CD14-positive monocyte (primary cell): ENCODE results near the gene IL7R. TPM values are rescaled to one million over a fixed set of nuclear protein-coding genes. Genes with fewer than 3 reads are reported as not detected.
A peak's percentile ranks its signal among the peaks of the same experiment; 100 is the strongest.

Experiments
- DNase-seq, 3 donors: peaks; one replicate each; pipeline ENCODE4 v3.0.0-alpha.2; 2011 to 2022
- H2AFZ ChIP-seq: 2 replicates; pipeline ENCODE4 v1.6.0; 2012; ENCODE audit warnings: mild to moderate bottlenecking, low read depth, low read length, inconsistent platforms; ENCODE audit not compliant: insufficient read depth, poor library complexity, severe bottlenecking
- H3K27ac ChIP-seq, 2 donors: 1 replicate in 1 of 2; 2 replicates in 1 of 2; pipeline ENCODE4 v1.5.1; 2012 to 2013; ENCODE audit warnings: low read length in 2 of 2, control low read depth in 1 of 2, inconsistent platforms in 1 of 2, low read depth in 1 of 2, mild to moderate bottlenecking in 1 of 2
- H3K27me3 ChIP-seq, 2 donors: one replicate each; pipeline versions ENCODE4 v1.6.0 to v1.6.1; 2011 to 2013; ENCODE audit warnings: low read length in 2 of 2; ENCODE audit not compliant: control insufficient read depth in 2 of 2, insufficient read depth in 2 of 2
- H3K36me3 ChIP-seq, 2 donors: replicated peaks in 1 of 2; 1 replicate in 1 of 2; 2 replicates in 1 of 2; pipeline versions ENCODE4 v1.5.1 to v1.6.1; 2012 to 2013; ENCODE audit warnings: low read length in 2 of 2, control low read depth in 1 of 2, inconsistent platforms in 1 of 2, mild to moderate bottlenecking in 1 of 2; ENCODE audit not compliant: insufficient read depth in 2 of 2, control insufficient read depth in 1 of 2
- H3K4me1 ChIP-seq, 2 donors: 1 replicate in 1 of 2; 2 replicates in 1 of 2; pipeline versions ENCODE4 v1.5.1 to v1.6.1; 2012 to 2013; ENCODE audit warnings: low read length in 2 of 2, control low read depth in 1 of 2, inconsistent platforms in 1 of 2, mild to moderate bottlenecking in 1 of 2, moderate library complexity in 1 of 2; ENCODE audit not compliant: insufficient read depth in 2 of 2, control insufficient read depth in 1 of 2
- H3K4me2 ChIP-seq: replicated peaks from 2 replicates; pipeline ENCODE3; 2012; ENCODE audit warnings: low read length, moderate library complexity, mild to moderate bottlenecking; ENCODE audit not compliant: poor library complexity, severe bottlenecking; ENCODE audit errors: extremely low read depth
- H3K4me3 ChIP-seq, 3 experiments: fragments of 200-600 bp in 1 of 3; sonication (generic) in 1 of 3; replicated peaks in 1 of 3; 1 replicate in 2 of 3; 2 replicates in 1 of 3; pipeline ENCODE4 v1.5.1; 2011 to 2013; ENCODE audit warnings: low read length in 3 of 3, mild to moderate bottlenecking in 3 of 3, control low read depth in 2 of 3, low read depth in 2 of 3, inconsistent platforms in 1 of 3, moderate library complexity in 1 of 3
- H3K79me2 ChIP-seq: 2 replicates; pipeline ENCODE4 v1.6.0; 2012; ENCODE audit warnings: mild to moderate bottlenecking, control low read depth, inconsistent platforms, low read length, moderate library complexity; ENCODE audit not compliant: insufficient read depth
- H3K9ac ChIP-seq: 2 replicates; pipeline ENCODE4 v1.6.0; 2017; ENCODE audit warnings: low read length, mild to moderate bottlenecking; ENCODE audit not compliant: insufficient read depth, poor library complexity, severe bottlenecking
- H3K9me3 ChIP-seq, 2 donors: replicated peaks in 1 of 2; 1 replicate in 1 of 2; 2 replicates in 1 of 2; pipeline versions ENCODE4 v1.5.1 to v1.6.1; 2012 to 2013; ENCODE audit warnings: low read length in 2 of 2, control low read depth in 1 of 2; ENCODE audit not compliant: control insufficient read depth in 1 of 2, insufficient read depth in 1 of 2
- H4K20me1 ChIP-seq: 2 replicates; pipeline ENCODE4 v1.6.0; 2012; ENCODE audit warnings: mild to moderate bottlenecking, low read length, control low read depth, moderate library complexity; ENCODE audit not compliant: insufficient read depth
- H3K27ac Mint-ChIP-seq, 7 donors: one replicate each; pipeline ENCODE4 v1.8.0; 2020; ENCODE audit warnings: mild to moderate bottlenecking in 7 of 7, mixed read lengths in 7 of 7, moderate library complexity in 6 of 7, inconsistent platforms in 2 of 7
- H3K27me3 Mint-ChIP-seq, 3 donors: one replicate each; pipeline ENCODE4 v1.8.0; 2021 to 2022; ENCODE audit warnings: low read depth in 3 of 3, mild to moderate bottlenecking in 3 of 3, mixed read lengths in 3 of 3, moderate library complexity in 3 of 3, inconsistent platforms in 1 of 3
- H3K36me3 Mint-ChIP-seq, 2 donors: one replicate each; pipeline ENCODE4 v1.8.0; 2020; ENCODE audit warnings: mixed read lengths in 2 of 2, inconsistent platforms in 1 of 2, mild to moderate bottlenecking in 1 of 2
- H3K4me1 Mint-ChIP-seq: one replicate; pipeline ENCODE4 v1.8.0; 2020; ENCODE audit warnings: mild to moderate bottlenecking, mixed read lengths
- H3K4me3 Mint-ChIP-seq, 2 donors: one replicate each; pipeline ENCODE4 v1.8.0; 2020; ENCODE audit warnings: mild to moderate bottlenecking in 2 of 2, mixed read lengths in 2 of 2, moderate library complexity in 1 of 2
- H3K9me3 Mint-ChIP-seq, 7 donors: one replicate each; pipeline ENCODE4 v1.8.0; 2020 to 2022; ENCODE audit warnings: mixed read lengths in 7 of 7, mild to moderate bottlenecking in 6 of 7, moderate library complexity in 6 of 7, inconsistent platforms in 2 of 7
- WGBS: methylation state at CpG from one replicate; pipeline ENCODE4 v1.1.5; 2013; ENCODE audit warnings: missing lambda C conversion rate; ENCODE audit not compliant: insufficient coverage; 5-methylcytosine and 5-hydroxymethylcytosine counted together
- intact Hi-C, 2 donors: fragments of 100-400 bp; cut with micrococcal nuclease; formaldehyde crosslinking; loops; one replicate each; pipeline versions ENCODE4 v1.15.0 to v1.15.1; 2023
- polyA plus RNA-seq, 3 donors: library from polyadenylated mRNA; depleted of rRNA in 1 of 3; unstranded in 2 of 3; stranded (reverse) in 1 of 3; fragments of 300-500 nt in 2 of 3; fragments of >200 nt in 1 of 3; fragmentation: Illumina TruSeq in 2 of 3; gene quantifications; 1 replicate in 2 of 3; 2 replicates in 1 of 3; pipeline ENCODE4 v1.2.3, GENCODE V29; 2012 to 2021
- TF ChIP-seq, protein P1 (sequence below): fragments of 200-600 bp; IDR thresholded peaks from one replicate; pipeline ENCODE4 v1.8.0; 2022; ENCODE audit warnings: antibody characterized with exemption, mild to moderate bottlenecking

IL7R gene
- polyA plus RNA-seq, 3 donors: 0.12 to 1.9 (median 1.1) TPM

DNA sequence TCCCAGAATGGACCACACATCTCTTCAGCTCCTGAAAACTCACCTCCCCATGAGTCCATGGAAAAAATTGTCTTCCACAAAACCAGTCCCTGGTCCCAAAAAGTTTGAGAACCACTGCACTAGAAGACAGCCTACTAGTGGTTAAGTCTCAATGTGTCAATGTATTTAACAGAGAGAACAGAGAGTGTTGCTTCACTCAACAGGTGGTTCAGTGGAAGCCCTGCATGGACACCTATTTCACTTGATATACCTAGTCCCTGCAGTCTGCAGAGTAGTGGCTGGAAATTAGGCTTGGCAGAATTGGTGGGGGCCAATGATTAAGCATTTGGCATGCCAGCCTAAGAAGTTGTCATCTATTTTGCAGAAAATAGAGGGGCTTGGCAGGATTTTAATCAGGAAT, 23.0 kb downstream of the IL7R start:
- H3K9me3 Mint-ChIP-seq: peaks cover 0 to 10% (median 2%) of the 10 kb centered on the region in 7 donors
- H3K9me3 ChIP-seq: no peaks in the 10 kb centered on the region
- peaks cover 37% of the 10 kb centered on the region for H3K4me1 Mint-ChIP-seq
- no peaks in the 10 kb centered on the region for H3K36me3 ChIP-seq
- TF ChIP-seq, protein P1, sequence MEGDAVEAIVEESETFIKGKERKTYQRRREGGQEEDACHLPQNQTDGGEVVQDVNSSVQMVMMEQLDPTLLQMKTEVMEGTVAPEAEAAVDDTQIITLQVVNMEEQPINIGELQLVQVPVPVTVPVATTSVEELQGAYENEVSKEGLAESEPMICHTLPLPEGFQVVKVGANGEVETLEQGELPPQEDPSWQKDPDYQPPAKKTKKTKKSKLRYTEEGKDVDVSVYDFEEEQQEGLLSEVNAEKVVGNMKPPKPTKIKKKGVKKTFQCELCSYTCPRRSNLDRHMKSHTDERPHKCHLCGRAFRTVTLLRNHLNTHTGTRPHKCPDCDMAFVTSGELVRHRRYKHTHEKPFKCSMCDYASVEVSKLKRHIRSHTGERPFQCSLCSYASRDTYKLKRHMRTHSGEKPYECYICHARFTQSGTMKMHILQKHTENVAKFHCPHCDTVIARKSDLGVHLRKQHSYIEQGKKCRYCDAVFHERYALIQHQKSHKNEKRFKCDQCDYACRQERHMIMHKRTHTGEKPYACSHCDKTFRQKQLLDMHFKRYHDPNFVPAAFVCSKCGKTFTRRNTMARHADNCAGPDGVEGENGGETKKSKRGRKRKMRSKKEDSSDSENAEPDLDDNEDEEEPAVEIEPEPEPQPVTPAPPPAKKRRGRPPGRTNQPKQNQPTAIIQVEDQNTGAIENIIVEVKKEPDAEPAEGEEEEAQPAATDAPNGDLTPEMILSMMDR: no peak
- no peaks in the 10 kb centered on the region for H3K36me3 Mint-ChIP-seq
- intact Hi-C loops: no loop called here
- H4K20me1 ChIP-seq: no peaks in the 10 kb centered on the region
- no peak overlapping the region for H3K4me3 Mint-ChIP-seq
- no peak overlapping the region for H3K4me2 ChIP-seq
- H3K27me3 Mint-ChIP-seq: no peaks in the 10 kb centered on the region
- no peak overlapping the region for H3K27ac ChIP-seq
- DNase-seq: no peak
- no peaks in the 10 kb centered on the region for H3K27me3 ChIP-seq
- H3K27ac Mint-ChIP-seq: no peak overlapping the region
- no peak overlapping the region for H2AFZ ChIP-seq
- no peaks in the 10 kb centered on the region for H3K79me2 ChIP-seq
- no peak overlapping the region for H3K4me3 ChIP-seq
- peaks cover 21 to 32% of the 10 kb centered on the region in 2 donors for H3K4me1 ChIP-seq
- no peak overlapping the region for H3K9ac ChIP-seq

DNA sequence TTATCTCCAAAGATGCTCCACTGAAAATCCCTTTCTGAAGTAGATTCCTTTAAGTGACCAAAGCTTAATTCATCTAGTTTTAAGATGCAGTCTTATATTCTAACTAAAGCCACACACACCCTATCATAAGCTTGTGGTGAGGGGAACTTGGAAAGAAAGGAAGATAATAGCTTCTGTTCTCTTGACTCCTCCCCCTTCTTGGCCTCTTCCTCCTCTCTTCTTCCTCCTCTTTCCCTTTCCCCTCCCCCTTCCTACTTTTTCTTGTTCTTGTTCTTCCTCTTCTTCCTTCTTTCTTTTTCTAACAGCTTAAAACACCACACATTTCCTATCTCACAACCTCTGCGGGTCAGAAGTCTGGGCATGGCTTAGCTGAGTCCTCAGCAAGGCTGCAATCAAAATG, 23.5 kb downstream of the IL7R start:
- no peak overlapping the region for H3K4me2 ChIP-seq
- intact Hi-C loops: no loop called here
- no CpG with 5 or more reads among the region's 1 CpG for WGBS

More for the DNA sequence above, 23.5 kb downstream of the IL7R start:
- no peaks in the 10 kb centered on the region for H3K27me3 Mint-ChIP-seq
- H3K9me3 ChIP-seq: no peaks in the 10 kb centered on the region
- peaks cover 24 to 37% of the 10 kb centered on the region in 2 donors for H3K4me1 ChIP-seq
- H3K4me3 ChIP-seq: peak overlapping the region in 1 of 3 experiments; percentile 12
- H3K9ac ChIP-seq: no peak overlapping the region
- H2AFZ ChIP-seq: no peak overlapping the region
- H3K36me3 ChIP-seq: no peaks in the 10 kb centered on the region
- H3K27ac Mint-ChIP-seq: peak overlapping the region in 4 of 7 donors; percentile 3 to 91 (median 34)
- no peaks in the 10 kb centered on the region for H4K20me1 ChIP-seq
- H3K36me3 Mint-ChIP-seq: no peaks in the 10 kb centered on the region
- TF ChIP-seq, protein P1: no peak
- H3K27me3 ChIP-seq: no peaks in the 10 kb centered on the region
- peaks cover 0 to 10% (median 2%) of the 10 kb centered on the region in 7 donors for H3K9me3 Mint-ChIP-seq
- DNase-seq: no peak
- H3K4me1 Mint-ChIP-seq: peaks cover 37% of the 10 kb centered on the region
- H3K79me2 ChIP-seq: no peaks in the 10 kb centered on the region
- H3K4me3 Mint-ChIP-seq: no peak overlapping the region
- H3K27ac ChIP-seq: peak overlapping the region in 1 of 2 donors; percentile 6
